Raji (cell line): ENCODE results near the gene HUWE1.

ENCODE experiments used
- POLR2A ChIP-seq: IDR thresholded peaks from 2 replicates; pipeline ENCODE4 v1.6.1; 2011; ENCODE audit warnings: low read depth, low read length, control low read depth; ENCODE audit not compliant: insufficient read depth

HUWE1 gene

DNA sequence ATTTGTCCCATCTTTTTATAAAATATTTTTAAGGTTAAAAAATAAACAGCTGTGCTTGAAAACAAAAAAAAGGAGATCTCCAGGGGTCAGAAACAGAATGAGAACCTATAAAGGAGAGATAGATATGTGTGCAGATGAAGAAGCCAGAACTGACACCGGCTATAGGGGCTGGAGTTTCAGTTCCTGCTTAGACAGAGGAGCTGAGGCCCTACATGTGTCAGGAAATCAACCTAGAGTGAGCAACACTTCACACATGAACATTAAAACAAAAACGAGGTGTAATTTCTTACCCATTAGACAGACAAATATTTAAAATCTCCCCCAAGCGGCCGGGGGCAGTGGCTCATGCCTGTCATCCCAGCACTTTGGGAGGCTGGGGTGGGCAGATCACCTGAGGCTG lies 17.8 kb upstream of the HUWE1 start:
- no peak for TF ChIP-seq POLR2A

DNA sequence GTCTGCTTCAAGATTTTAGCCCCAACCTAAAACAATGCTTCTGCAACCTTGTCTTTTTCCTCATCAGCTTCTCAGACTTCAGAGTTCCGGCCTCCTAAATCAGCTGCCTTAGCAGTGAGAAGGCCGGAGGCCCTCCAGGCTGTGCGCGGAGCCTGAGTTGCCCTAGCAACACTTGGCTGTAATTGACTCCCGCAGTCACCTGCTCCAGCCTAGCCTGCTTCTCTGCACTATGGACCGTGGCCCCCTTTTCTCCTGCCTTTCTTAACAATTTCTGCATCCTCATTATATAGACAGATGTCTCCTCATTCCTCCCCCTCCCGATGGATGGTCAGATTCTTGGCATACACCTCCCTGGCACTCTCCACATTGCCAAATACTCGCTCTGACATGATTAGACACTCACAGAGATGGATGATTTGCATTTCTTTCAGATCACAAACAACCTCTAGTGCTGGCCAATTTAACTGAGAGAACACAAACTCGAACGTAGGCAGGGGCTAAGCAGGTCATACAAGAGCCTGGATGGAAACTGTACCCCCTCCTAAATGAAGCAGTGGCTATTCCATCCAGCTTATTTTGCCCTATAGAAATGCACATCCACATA lies 9.5 kb upstream of the HUWE1 start:
- TF ChIP-seq POLR2A: no peak

GRCh38 chrX:53694642-53695041 lies 8.1 kb upstream of the HUWE1 start:
- TF ChIP-seq POLR2A: no peak

DNA sequence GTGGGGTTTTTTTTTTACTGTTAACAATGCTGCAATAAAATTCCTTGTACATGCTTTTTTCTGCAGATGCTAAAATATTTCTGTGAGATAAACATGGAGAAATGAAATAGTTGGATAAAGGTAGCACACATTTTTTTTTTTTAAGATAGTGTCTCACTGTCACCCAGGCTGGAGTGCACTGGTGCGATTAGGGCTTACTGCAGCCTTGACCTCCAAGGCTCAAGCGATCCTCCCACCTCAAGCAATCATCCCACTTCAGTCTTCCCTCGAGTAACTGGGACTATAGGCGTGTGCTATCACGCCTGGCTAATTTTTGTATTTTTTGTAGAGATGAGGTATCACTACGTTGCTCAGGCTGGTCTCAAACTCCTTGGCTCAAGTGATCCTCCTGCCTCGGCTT lies 1.8 kb upstream of the HUWE1 start:
- no peak for TF ChIP-seq POLR2A

GRCh38 chrX:53685711-53686110 lies 808 bp downstream of the HUWE1 start:
- TF ChIP-seq POLR2A: no peak

DNA sequence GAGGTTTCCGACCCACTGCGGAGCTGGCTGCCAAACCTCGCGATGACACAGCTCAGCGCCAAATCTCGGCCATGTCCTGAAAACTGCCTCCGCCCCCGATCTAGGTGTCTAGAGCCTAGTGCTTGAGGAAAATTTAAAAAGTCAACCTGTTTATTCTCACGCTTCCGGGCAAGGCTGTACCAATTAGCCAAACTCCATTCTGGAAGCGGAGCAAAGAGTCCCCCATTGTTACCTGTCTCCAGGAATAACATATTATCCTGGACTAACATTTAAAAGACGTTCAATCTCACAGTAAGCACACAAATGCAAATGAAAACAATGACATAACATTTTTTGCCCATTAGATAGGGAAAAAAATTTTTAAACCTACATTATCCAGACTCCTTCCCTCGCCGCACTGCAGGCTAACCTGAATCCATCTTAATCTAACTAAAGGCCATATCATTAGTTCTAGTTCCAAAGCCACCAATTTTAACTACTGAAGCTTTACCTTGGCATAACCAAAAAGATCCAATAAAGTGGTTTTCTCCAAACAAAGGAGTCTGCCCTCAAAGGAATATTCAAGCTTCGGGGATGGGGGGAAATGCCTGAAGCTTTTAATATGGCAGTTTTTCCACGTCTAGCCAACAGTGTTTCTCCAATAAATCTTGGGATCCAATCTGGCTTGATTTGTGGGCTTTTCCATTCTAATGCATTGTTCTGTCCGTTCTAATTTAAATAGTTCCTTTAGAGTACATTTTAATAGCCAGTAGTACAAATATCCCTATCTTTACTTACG lies 1.9 kb downstream of the HUWE1 start:
- no peak for TF ChIP-seq POLR2A

GRCh38 chrX:53683556-53684414 lies 2.7 kb downstream of the HUWE1 start:
- peak; percentile 48 for TF ChIP-seq POLR2A

DNA sequence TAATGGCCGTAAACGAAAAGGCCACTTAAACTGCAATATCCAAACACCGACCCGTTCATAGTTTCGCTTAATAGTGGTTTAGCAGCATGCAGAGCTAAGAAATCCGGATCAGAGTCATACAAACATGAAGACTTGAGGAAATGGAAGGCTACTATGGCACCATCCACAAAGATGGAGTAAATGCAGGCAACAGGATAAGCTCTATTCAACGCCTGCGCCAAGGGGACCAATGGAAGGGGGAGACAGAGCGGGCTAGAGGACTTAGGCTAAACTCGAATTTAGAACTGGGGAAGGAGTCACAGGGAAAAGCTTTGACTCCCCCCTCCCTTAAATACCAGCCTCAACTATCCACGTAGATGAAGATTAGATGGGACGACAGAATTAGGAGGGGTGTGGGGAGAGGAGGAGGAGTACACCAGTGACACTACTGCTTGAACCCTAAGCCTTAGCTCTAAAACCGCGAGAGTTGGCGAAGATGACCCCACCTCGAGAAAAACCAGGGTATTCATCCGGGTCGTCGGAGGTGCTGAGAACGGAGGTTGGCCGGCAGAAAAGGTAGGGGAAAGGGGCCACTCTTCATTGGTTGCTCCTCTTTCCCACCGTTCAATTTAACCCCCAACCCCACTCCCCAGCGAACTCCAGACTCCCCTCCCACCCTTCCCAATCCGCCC lies 3.5 kb downstream of the HUWE1 start:
- peak; percentile 22; the same call in 1 of the 2 replicates for TF ChIP-seq POLR2A

GRCh38 chrX:53681661-53682060 lies 4.9 kb downstream of the HUWE1 start:
- no peak for TF ChIP-seq POLR2A

- no peak for TF ChIP-seq POLR2A
These were observed 7.9 kb downstream of the HUWE1 start for GRCh38 chrX:53678667-53679066.

GRCh38 chrX:53677286-53677685 lies 9.2 kb downstream of the HUWE1 start:
- no peak for TF ChIP-seq POLR2A

DNA sequence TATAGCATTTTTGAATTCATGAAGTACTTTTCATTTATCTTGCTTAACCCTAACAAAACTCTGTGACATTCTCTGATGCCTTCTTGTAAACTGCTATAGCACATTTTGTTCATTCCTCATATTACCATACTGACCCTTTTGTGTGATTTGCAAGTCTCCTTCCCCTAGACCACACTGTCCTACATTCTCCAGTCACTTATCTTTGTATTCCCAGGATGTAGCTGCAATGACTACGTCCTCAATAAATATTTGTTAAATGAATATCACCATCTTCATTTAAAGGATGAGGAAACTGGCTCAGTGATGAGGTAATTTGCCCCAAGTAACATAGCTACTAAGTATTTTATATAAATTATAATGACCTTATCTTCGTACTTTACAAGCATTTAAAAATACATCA lies 11.9 kb downstream of the HUWE1 start:
- TF ChIP-seq POLR2A: no peak

- TF ChIP-seq POLR2A: no peak
These were observed 17.3 kb downstream of the HUWE1 start for GRCh38 chrX:53669258-53669657.

DNA sequence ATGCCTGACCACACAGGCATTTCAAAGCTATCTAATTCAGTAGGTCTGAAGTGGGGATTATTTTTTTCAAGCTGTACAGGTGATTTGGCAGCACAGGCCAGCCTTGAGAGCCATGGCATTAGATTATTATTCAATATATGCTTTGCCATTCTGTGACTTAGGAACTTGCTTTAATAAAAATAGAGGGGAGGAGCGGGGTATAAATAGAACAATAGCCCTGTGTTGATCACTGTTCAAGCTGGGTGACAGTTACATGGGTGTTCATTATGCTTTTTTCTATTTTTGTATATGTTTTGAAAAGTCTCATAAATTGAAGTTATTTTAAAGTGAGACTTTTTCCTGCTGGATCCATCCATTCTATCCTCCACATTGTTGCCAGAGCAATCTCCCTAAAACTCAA lies 20.3 kb downstream of the HUWE1 start:
- no peak for TF ChIP-seq POLR2A

DNA sequence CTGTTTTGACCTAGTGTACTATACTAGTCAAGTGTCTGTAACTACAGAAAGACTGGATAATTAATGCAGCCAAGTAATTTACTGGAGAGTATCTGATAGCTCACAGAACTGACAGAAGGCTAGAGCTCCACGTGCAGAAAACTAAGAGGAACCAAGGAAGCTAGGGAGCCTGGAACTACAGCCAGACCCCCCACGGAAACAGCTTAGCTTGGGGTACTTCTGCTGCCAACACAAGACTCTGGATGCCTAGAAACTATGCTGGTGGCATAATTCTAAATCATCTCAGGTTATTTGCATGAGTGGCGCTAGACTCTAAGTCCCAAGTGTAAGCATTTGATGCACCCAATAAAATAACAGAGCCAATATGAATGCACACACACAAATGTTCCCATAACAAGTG lies 26.5 kb downstream of the HUWE1 start:
- no peak for TF ChIP-seq POLR2A
